Measurements from ENCODE around the gene INPP5D.
"Not testable (repeated sequence)": the region's sequence is repeated elsewhere in the genome, so short reads cannot be mapped to it uniquely, and the experiment has no call there.

The INPP5D gene

GRCh38 chr2:233042549-233042948, 17.6 kb upstream of the INPP5D start:
- H3K27ac ChIP-seq (ENCODE audit: low read depth, low read length): no peak overlapping the region
- H3K27me3 ChIP-seq (ENCODE audit: insufficient read depth, low read length): peaks cover 7% of the 10 kb centered on the region; the same call in 1 of the 2 replicates
- no peak overlapping the region for H2AFZ ChIP-seq (ENCODE audit: low read length, unreplicated experiment)
- no peak overlapping the region for H3K4me3 ChIP-seq (ENCODE audit: low read depth, low read length)
- no peaks in the 10 kb centered on the region for H3K4me1 ChIP-seq (ENCODE audit: control insufficient read depth, insufficient read depth, low read length, unreplicated experiment)
- no peaks in the 10 kb centered on the region for H3K36me3 ChIP-seq (ENCODE audit: insufficient read depth, low read length)
- H3K79me2 ChIP-seq (ENCODE audit: control insufficient read depth, insufficient read depth, low read length, unreplicated experiment): no peaks in the 10 kb centered on the region

- no peak overlapping the region for H3K27ac ChIP-seq (ENCODE audit: low read depth, low read length)
- no peaks in the 10 kb centered on the region for H3K36me3 ChIP-seq (ENCODE audit: insufficient read depth, low read length)
- H3K79me2 ChIP-seq (ENCODE audit: control insufficient read depth, insufficient read depth, low read length, unreplicated experiment): no peaks in the 10 kb centered on the region
- no peak overlapping the region for H2AFZ ChIP-seq (ENCODE audit: low read length, unreplicated experiment)
- H3K27me3 ChIP-seq (ENCODE audit: insufficient read depth, low read length): peaks cover 7% of the 10 kb centered on the region; the same call in 1 of the 2 replicates
- H3K4me3 ChIP-seq (ENCODE audit: low read depth, low read length): no peak overlapping the region
- H3K4me1 ChIP-seq (ENCODE audit: control insufficient read depth, insufficient read depth, low read length, unreplicated experiment): no peaks in the 10 kb centered on the region
Measured at GRCh38 chr2:233044974-233045605, 15.1 kb upstream of the INPP5D start.

- Histone ChIP-seq H3K27me3 (ENCODE audit: insufficient read depth, low read length) (0 out of 2 replicates have a peak, but pooled peaks cover 2% of the 10 kb centered on the region), H3K4me1 (ENCODE audit: control insufficient read depth, insufficient read depth, low read length, unreplicated experiment) (peaks cover 8% of the 10 kb centered on the region), H2AFZ (ENCODE audit: low read length, unreplicated experiment) (no peak overlapping the region), H3K36me3 (ENCODE audit: insufficient read depth, low read length) (no peaks in the 10 kb centered on the region), H3K4me3 (ENCODE audit: low read depth, low read length) (no peak overlapping the region), H3K79me2 (ENCODE audit: control insufficient read depth, insufficient read depth, low read length, unreplicated experiment) (no peaks in the 10 kb centered on the region), H3K27ac (ENCODE audit: low read depth, low read length) (no peak overlapping the region)
Measured at GRCh38 chr2:233047206-233047605, 12.9 kb upstream of the INPP5D start.

GRCh38 chr2:233047667-233048066, 12.5 kb upstream of the INPP5D start:
- no peak overlapping the region for H3K27ac ChIP-seq (ENCODE audit: low read depth, low read length)
- no peaks in the 10 kb centered on the region for H3K27me3 ChIP-seq (ENCODE audit: insufficient read depth, low read length)
- H2AFZ ChIP-seq (ENCODE audit: low read length, unreplicated experiment): no peak overlapping the region
- peaks cover 8% of the 10 kb centered on the region for H3K4me1 ChIP-seq (ENCODE audit: control insufficient read depth, insufficient read depth, low read length, unreplicated experiment)
- H3K4me3 ChIP-seq (ENCODE audit: low read depth, low read length): no peak overlapping the region
- no peaks in the 10 kb centered on the region for H3K36me3 ChIP-seq (ENCODE audit: insufficient read depth, low read length)
- H3K79me2 ChIP-seq (ENCODE audit: control insufficient read depth, insufficient read depth, low read length, unreplicated experiment): no peaks in the 10 kb centered on the region

- no peaks in the 10 kb centered on the region for H3K36me3 ChIP-seq (ENCODE audit: insufficient read depth, low read length)
- H3K4me1 ChIP-seq (ENCODE audit: control insufficient read depth, insufficient read depth, low read length, unreplicated experiment): peaks cover 8% of the 10 kb centered on the region
- H3K27me3 ChIP-seq (ENCODE audit: insufficient read depth, low read length): no peaks in the 10 kb centered on the region
- no peak overlapping the region for H2AFZ ChIP-seq (ENCODE audit: low read length, unreplicated experiment)
- no peak overlapping the region for H3K27ac ChIP-seq (ENCODE audit: low read depth, low read length)
- H3K4me3 ChIP-seq (ENCODE audit: low read depth, low read length): no peak overlapping the region
- H3K79me2 ChIP-seq (ENCODE audit: control insufficient read depth, insufficient read depth, low read length, unreplicated experiment): no peaks in the 10 kb centered on the region
Measured at GRCh38 chr2:233048569-233049193, 11.5 kb upstream of the INPP5D start.

- Histone ChIP-seq H2AFZ (ENCODE audit: low read length, unreplicated experiment) (no peak overlapping the region), H3K27ac (ENCODE audit: low read depth, low read length) (no peak overlapping the region)
Measured at GRCh38 chr2:233049194-233049761, 10.9 kb upstream of the INPP5D start.

GRCh38 chr2:233051241-233052149, 8.6 kb upstream of the INPP5D start:
- no peaks in the 10 kb centered on the region for H3K79me2 ChIP-seq (ENCODE audit: control insufficient read depth, insufficient read depth, low read length, unreplicated experiment)
- peak overlapping the region; percentile 53 for H2AFZ ChIP-seq (ENCODE audit: low read length, unreplicated experiment)
- peaks cover 11% of the 10 kb centered on the region for H3K4me1 ChIP-seq (ENCODE audit: control insufficient read depth, insufficient read depth, low read length, unreplicated experiment)
- no peaks in the 10 kb centered on the region; the same call in 1 of the 2 replicates for H3K27me3 ChIP-seq (ENCODE audit: insufficient read depth, low read length)
- H3K27ac ChIP-seq (ENCODE audit: low read depth, low read length): no peak overlapping the region
- H3K36me3 ChIP-seq (ENCODE audit: insufficient read depth, low read length): no peaks in the 10 kb centered on the region
- no peak overlapping the region for H3K4me3 ChIP-seq (ENCODE audit: low read depth, low read length)

More at GRCh38 chr2:233049194-233049761, 10.9 kb upstream of the INPP5D start:
- no peaks in the 10 kb centered on the region for H3K79me2 ChIP-seq (ENCODE audit: control insufficient read depth, insufficient read depth, low read length, unreplicated experiment)
- H3K4me1 ChIP-seq (ENCODE audit: control insufficient read depth, insufficient read depth, low read length, unreplicated experiment): peaks cover 9% of the 10 kb centered on the region
- no peaks in the 10 kb centered on the region for H3K27me3 ChIP-seq (ENCODE audit: insufficient read depth, low read length)
- H3K36me3 ChIP-seq (ENCODE audit: insufficient read depth, low read length): no peaks in the 10 kb centered on the region
- no peak overlapping the region for H3K4me3 ChIP-seq (ENCODE audit: low read depth, low read length)

- not testable (repeated sequence) for H2AFZ ChIP-seq (ENCODE audit: low read length, unreplicated experiment); H3K27me3 ChIP-seq (ENCODE audit: insufficient read depth, low read length); H3K79me2 ChIP-seq (ENCODE audit: control insufficient read depth, insufficient read depth, low read length, unreplicated experiment); H3K4me3 ChIP-seq (ENCODE audit: low read depth, low read length); H3K27ac ChIP-seq (ENCODE audit: low read depth, low read length); H3K36me3 ChIP-seq (ENCODE audit: insufficient read depth, low read length)
- H3K4me1 ChIP-seq (ENCODE audit: control insufficient read depth, insufficient read depth, low read length, unreplicated experiment): peaks cover 11% of the 10 kb centered on the region
Measured at GRCh38 chr2:233052517-233052916, 7.6 kb upstream of the INPP5D start.

GRCh38 chr2:233053928-233054784, 6.0 kb upstream of the INPP5D start:
- Histone ChIP-seq H3K36me3 (ENCODE audit: insufficient read depth, low read length) (no peaks in the 10 kb centered on the region), H3K27ac (ENCODE audit: low read depth, low read length) (no peak overlapping the region), H3K79me2 (ENCODE audit: control insufficient read depth, insufficient read depth, low read length, unreplicated experiment) (no peaks in the 10 kb centered on the region), H3K27me3 (ENCODE audit: insufficient read depth, low read length) (no peaks in the 10 kb centered on the region; the same call in 1 of the 2 replicates), H3K4me3 (ENCODE audit: low read depth, low read length) (no peak overlapping the region), H2AFZ (ENCODE audit: low read length, unreplicated experiment) (no peak overlapping the region), H3K4me1 (ENCODE audit: control insufficient read depth, insufficient read depth, low read length, unreplicated experiment) (peaks cover 11% of the 10 kb centered on the region)

- Histone ChIP-seq H3K27me3 (ENCODE audit: insufficient read depth, low read length) (no peaks in the 10 kb centered on the region; the same call in 1 of the 2 replicates), H3K36me3 (ENCODE audit: insufficient read depth, low read length) (no peaks in the 10 kb centered on the region), H3K4me3 (ENCODE audit: low read depth, low read length) (no peak overlapping the region), H2AFZ (ENCODE audit: low read length, unreplicated experiment) (no peak overlapping the region), H3K4me1 (ENCODE audit: control insufficient read depth, insufficient read depth, low read length, unreplicated experiment) (peaks cover 11% of the 10 kb centered on the region), H3K79me2 (ENCODE audit: control insufficient read depth, insufficient read depth, low read length, unreplicated experiment) (no peaks in the 10 kb centered on the region), H3K27ac (ENCODE audit: low read depth, low read length) (no peak overlapping the region)
Measured at GRCh38 chr2:233055362-233055761, 4.8 kb upstream of the INPP5D start.
